Neural cell (in vitro differentiated cells): ENCODE measurements around the gene UBTF.

Experiments
- EP300 ChIP-seq: fragments of 450-650 bp; conservative IDR thresholded peaks from 2 replicates; pipeline ENCODE4 v1.6.1; 2014; ENCODE audit warnings: antibody characterized with exemption, mild to moderate bottlenecking, moderate library complexity; ENCODE audit not compliant: poor library complexity, severe bottlenecking
- EZH2 ChIP-seq: fragments of 200-600, 300-800 bp; shearing (Covaris generic), sonication (generic); IDR thresholded peaks from 2 replicates; pipeline ENCODE4 v1.6.1; 2014; ENCODE audit warnings: antibody characterized with exemption, low read length, borderline replicate concordance, mild to moderate bottlenecking; ENCODE audit not compliant: insufficient read depth, poor library complexity, severe bottlenecking
- MXI1 ChIP-seq: fragments of 450-650 bp; conservative IDR thresholded peaks from 2 replicates; pipeline ENCODE4 v1.6.1; 2014; ENCODE audit warnings: antibody characterized with exemption, mild to moderate bottlenecking; ENCODE audit not compliant: poor library complexity, severe bottlenecking
- POLR2AphosphoS5 ChIP-seq: IDR thresholded peaks from 2 replicates; pipeline ENCODE4 v1.6.1; 2012
- RAD21 ChIP-seq: fragments of 450-650 bp; conservative IDR thresholded peaks from 2 replicates; pipeline ENCODE4 v1.6.1; 2014; ENCODE audit warnings: antibody characterized with exemption, mild to moderate bottlenecking, moderate library complexity
- SMC3 ChIP-seq: fragments of 450-650 bp; conservative IDR thresholded peaks from 2 replicates; pipeline ENCODE4 v1.6.1; 2014; ENCODE audit warnings: antibody characterized with exemption, mild to moderate bottlenecking, moderate library complexity; ENCODE audit not compliant: poor library complexity
- TAF1 ChIP-seq: IDR thresholded peaks from 2 replicates; pipeline ENCODE4 v1.6.1; 2012; ENCODE audit warnings: low read depth
- TF ChIP-seq, protein P1 (sequence below): fragments of 450-650 bp; IDR thresholded peaks from 2 replicates; pipeline ENCODE4 v1.5.1; 2014; ENCODE audit warnings: antibody characterized with exemption, mild to moderate bottlenecking, moderate library complexity; ENCODE audit not compliant: poor library complexity, severe bottlenecking
- TF ChIP-seq, protein P2 (sequence below): IDR thresholded peaks from 2 replicates; pipeline ENCODE4 v1.6.1; 2012; ENCODE audit warnings: borderline replicate concordance

DNA sequence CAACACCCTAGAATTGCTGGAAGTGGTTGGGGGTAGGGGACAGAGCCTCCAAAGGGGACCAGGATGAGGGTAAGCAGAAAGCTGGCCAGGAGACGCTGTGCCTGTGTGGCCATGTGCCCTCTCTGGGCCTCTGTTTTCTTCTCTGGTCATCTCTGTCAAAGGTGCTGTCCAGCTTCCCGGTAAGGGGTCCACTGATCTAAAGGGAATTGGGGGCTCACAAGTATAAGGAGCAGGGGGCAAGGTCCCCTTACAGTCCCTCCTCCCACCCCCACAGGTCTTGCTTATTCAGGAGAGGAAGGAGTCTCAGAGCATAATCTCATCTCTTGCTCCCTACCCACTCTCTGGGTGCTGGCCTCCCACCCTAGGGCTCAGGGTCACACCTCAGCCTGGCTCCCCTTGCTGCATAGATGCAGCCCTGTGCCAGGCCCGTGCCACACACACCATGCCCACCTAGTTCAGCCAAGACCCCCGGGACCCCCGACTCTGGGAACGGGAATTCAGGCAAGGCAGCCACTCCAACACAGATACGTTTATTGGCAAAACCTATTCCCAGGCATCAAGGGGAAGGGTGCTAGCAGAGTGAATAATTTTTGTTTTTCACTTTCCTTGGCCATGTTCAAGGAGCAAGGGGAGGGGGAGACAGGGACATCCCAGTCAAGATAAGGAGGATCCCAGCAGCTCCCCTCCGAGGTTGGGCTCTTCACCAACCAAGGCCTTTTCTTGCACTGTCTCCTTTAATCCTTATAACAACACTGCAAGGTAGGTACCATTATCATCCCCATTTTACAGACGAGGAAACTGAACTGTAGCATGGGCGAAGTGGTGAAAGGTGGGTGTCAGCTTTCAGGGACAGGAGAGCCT, 28.6 kb upstream of the UBTF start:
- no peak for TF ChIP-seq POLR2AphosphoS5
- TF ChIP-seq, protein P1, sequence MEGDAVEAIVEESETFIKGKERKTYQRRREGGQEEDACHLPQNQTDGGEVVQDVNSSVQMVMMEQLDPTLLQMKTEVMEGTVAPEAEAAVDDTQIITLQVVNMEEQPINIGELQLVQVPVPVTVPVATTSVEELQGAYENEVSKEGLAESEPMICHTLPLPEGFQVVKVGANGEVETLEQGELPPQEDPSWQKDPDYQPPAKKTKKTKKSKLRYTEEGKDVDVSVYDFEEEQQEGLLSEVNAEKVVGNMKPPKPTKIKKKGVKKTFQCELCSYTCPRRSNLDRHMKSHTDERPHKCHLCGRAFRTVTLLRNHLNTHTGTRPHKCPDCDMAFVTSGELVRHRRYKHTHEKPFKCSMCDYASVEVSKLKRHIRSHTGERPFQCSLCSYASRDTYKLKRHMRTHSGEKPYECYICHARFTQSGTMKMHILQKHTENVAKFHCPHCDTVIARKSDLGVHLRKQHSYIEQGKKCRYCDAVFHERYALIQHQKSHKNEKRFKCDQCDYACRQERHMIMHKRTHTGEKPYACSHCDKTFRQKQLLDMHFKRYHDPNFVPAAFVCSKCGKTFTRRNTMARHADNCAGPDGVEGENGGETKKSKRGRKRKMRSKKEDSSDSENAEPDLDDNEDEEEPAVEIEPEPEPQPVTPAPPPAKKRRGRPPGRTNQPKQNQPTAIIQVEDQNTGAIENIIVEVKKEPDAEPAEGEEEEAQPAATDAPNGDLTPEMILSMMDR: no peak
- TF ChIP-seq EP300: no peak
- TF ChIP-seq, protein P2, sequence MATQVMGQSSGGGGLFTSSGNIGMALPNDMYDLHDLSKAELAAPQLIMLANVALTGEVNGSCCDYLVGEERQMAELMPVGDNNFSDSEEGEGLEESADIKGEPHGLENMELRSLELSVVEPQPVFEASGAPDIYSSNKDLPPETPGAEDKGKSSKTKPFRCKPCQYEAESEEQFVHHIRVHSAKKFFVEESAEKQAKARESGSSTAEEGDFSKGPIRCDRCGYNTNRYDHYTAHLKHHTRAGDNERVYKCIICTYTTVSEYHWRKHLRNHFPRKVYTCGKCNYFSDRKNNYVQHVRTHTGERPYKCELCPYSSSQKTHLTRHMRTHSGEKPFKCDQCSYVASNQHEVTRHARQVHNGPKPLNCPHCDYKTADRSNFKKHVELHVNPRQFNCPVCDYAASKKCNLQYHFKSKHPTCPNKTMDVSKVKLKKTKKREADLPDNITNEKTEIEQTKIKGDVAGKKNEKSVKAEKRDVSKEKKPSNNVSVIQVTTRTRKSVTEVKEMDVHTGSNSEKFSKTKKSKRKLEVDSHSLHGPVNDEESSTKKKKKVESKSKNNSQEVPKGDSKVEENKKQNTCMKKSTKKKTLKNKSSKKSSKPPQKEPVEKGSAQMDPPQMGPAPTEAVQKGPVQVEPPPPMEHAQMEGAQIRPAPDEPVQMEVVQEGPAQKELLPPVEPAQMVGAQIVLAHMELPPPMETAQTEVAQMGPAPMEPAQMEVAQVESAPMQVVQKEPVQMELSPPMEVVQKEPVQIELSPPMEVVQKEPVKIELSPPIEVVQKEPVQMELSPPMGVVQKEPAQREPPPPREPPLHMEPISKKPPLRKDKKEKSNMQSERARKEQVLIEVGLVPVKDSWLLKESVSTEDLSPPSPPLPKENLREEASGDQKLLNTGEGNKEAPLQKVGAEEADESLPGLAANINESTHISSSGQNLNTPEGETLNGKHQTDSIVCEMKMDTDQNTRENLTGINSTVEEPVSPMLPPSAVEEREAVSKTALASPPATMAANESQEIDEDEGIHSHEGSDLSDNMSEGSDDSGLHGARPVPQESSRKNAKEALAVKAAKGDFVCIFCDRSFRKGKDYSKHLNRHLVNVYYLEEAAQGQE: no peak
- TF ChIP-seq EZH2: no peak
- no peak for TF ChIP-seq SMC3
- TF ChIP-seq MXI1: no peak
- no peak for TF ChIP-seq RAD21
- no peak for TF ChIP-seq TAF1
